ENCODE measurements around the gene BARX1.

The BARX1 gene

DNA sequence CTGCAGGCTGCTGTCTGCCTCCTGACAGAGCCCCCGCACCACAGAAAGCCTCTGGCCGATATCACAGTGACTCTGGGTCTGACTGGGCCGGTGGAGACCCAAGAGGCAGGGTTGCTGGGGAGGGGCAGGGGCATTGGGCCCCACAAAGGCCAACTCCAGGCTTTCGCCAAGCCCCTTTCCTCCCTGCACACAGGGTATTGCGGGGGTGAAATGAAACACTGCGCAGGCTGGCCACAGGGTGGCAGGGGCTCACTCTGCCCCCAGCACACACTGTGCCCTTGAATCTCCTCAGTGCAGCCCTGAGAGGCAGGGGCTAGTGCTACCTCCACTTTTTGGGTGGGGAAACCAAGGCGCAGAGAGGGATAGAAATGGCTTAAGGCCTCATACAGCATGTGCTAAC is 44.6 kb downstream of the BARX1 start:
- no peak overlapping the region for H3K4me3 ChIP-seq (ENCODE audit: control insufficient read depth, low read depth, low read length)
- no peak for DNase-seq (ENCODE audit: low read depth)
- TF ChIP-seq, protein P1, sequence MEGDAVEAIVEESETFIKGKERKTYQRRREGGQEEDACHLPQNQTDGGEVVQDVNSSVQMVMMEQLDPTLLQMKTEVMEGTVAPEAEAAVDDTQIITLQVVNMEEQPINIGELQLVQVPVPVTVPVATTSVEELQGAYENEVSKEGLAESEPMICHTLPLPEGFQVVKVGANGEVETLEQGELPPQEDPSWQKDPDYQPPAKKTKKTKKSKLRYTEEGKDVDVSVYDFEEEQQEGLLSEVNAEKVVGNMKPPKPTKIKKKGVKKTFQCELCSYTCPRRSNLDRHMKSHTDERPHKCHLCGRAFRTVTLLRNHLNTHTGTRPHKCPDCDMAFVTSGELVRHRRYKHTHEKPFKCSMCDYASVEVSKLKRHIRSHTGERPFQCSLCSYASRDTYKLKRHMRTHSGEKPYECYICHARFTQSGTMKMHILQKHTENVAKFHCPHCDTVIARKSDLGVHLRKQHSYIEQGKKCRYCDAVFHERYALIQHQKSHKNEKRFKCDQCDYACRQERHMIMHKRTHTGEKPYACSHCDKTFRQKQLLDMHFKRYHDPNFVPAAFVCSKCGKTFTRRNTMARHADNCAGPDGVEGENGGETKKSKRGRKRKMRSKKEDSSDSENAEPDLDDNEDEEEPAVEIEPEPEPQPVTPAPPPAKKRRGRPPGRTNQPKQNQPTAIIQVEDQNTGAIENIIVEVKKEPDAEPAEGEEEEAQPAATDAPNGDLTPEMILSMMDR (conservative IDR thresholded peaks at IDR 0.05; ENCODE audit: control insufficient read depth, insufficient read depth, low read depth, low read length) = no peak

DNA sequence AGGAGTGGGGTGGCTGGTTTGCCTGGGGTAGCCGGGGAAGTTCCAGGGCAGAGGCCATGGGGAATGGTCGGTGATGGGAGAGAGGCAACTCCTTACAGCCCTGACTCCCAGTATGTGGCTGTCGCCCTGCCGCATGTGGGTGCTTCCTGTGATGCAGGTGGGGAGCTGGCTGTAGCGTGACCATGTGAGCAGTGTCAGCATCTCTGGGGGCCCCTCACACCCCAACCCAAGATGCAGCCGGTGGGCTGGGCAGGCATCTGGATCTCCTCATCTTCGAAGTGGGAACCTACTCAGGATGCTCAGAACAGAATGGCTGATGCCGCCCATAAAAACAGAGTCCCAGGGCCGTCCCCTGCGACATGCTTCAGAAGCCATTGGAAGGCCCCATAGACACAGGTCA is 45.0 kb downstream of the BARX1 start:
- no peak for DNase-seq (ENCODE audit: low read depth)
- H3K4me3 ChIP-seq (ENCODE audit: control insufficient read depth, low read depth, low read length) = no peak overlapping the region
- TF ChIP-seq, protein P1 (conservative IDR thresholded peaks at IDR 0.05; ENCODE audit: control insufficient read depth, insufficient read depth, low read depth, low read length) = no peak

GRCh38 chr9:93909242-93909616 is 45.9 kb downstream of the BARX1 start:
- H3K4me3 ChIP-seq (ENCODE audit: control insufficient read depth, low read depth, low read length) = no peak overlapping the region
- TF ChIP-seq, protein P1 (conservative IDR thresholded peaks at IDR 0.05; ENCODE audit: control insufficient read depth, insufficient read depth, low read depth, low read length) = no peak
- no peak for DNase-seq (ENCODE audit: low read depth)

- TF ChIP-seq, protein P1 (conservative IDR thresholded peaks at IDR 0.05; ENCODE audit: control insufficient read depth, insufficient read depth, low read depth, low read length) = no peak
- no peak overlapping the region for H3K4me3 ChIP-seq (ENCODE audit: control insufficient read depth, low read depth, low read length)
Measured at GRCh38 chr9:93908591-93909241, 46.4 kb downstream of the BARX1 start.

DNA sequence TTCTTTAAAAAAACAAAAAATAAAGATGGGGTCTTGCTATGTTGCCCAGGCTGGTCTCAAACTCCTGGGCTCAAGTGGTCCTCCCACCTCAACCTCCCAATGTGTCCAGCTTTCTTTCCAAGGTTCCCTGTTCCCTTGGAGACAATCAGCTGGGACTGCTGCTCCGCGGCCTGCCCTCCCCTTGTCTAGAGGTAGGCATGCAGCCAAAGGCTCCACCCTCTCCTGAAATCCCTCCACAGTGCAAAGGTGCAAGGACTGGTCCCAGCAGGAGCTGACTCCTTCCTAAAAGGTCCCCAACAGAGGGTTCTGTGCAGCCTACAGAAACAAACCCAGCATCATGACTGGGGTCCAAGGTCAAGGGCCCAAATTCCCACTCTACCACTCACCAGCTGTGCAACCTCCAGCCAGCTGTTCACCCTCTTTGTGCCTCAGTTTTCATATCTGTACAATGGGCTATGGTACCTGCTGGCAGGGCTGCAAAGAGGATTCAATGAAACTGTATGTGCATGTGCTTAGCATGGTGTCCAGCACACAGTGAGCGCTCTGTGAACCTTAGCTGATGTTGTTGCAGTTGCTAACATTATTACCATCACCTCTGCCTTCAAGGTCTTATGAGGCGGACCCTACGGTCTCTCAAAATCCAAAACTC is 47.5 kb downstream of the BARX1 start:
- no peak for DNase-seq (ENCODE audit: low read depth)
- TF ChIP-seq, protein P1 (conservative IDR thresholded peaks at IDR 0.05; ENCODE audit: control insufficient read depth, insufficient read depth, low read depth, low read length) = no peak
- no peak overlapping the region for H3K4me3 ChIP-seq (ENCODE audit: control insufficient read depth, low read depth, low read length)

More at GRCh38 chr9:93908591-93909241, 46.4 kb downstream of the BARX1 start:
- DNase-seq (ENCODE audit: low read depth) = no peak

GRCh38 chr9:93906195-93906880 is 48.8 kb downstream of the BARX1 start:
- TF ChIP-seq, protein P1 (conservative IDR thresholded peaks at IDR 0.05; ENCODE audit: control insufficient read depth, insufficient read depth, low read depth, low read length) = no peak
- DNase-seq (ENCODE audit: low read depth) = no peak
- H3K4me3 ChIP-seq (ENCODE audit: control insufficient read depth, low read depth, low read length) = no peak overlapping the region

Measured in fibroblast of mammary gland (primary cell).